ENCODE results near the gene CCDC116.

DNA sequence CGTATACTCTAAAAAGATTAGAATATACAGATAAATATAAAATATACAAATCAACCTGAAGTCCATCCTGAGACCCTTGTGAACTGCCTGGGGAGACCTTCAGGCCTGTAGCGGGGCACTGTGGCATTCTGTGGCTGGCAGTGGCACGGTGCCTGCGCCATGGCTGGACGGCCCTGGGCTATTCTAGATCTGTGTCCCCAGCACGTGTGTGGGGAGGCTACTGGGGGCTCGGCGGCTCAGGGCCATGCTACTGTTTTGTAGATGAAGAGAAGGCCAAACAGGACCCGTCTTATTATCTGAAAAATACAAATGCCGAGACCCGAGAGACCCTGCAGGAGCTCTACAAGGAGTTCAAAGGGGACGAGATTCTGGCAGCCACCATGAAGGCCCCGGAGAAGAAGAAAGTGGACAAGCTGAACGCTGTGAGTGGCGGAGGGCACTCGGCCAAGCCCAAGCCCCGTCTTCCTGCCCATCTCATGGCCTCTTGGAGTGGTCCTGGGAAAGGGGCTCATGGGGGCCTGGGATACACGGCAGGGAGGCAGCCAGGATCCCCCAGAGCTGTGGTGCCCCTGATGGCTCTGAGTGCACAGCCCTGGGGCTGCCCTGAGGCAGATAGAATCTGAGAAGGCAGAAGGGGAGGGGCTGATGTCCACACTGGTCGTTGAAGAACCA is 52.1 kb downstream of the CCDC116 start:
- TF ChIP-seq ESRRG (CRISPR knock-in tag; IDR thresholded peaks at IDR 0.05) (no peak), RARB (CRISPR knock-in tag; IDR thresholded peaks at IDR 0.05) (no peak)
- TF ChIP-seq, protein P1, sequence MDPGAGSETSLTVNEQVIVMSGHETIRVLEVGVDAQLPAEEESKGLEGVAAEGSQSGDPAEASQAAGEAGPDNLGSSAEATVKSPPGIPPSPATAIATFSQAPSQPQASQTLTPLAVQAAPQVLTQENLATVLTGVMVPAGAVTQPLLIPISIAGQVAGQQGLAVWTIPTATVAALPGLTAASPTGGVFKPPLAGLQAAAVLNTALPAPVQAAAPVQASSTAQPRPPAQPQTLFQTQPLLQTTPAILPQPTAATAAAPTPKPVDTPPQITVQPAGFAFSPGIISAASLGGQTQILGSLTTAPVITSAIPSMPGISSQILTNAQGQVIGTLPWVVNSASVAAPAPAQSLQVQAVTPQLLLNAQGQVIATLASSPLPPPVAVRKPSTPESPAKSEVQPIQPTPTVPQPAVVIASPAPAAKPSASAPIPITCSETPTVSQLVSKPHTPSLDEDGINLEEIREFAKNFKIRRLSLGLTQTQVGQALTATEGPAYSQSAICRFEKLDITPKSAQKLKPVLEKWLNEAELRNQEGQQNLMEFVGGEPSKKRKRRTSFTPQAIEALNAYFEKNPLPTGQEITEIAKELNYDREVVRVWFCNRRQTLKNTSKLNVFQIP (CRISPR knock-in tag; IDR thresholded peaks at IDR 0.05; ENCODE audit: borderline replicate concordance, low read depth): no peak
